HepG2 (cell line): ENCODE results near the gene OGG1. TPM values are rescaled to one million over a fixed set of nuclear protein-coding genes. Genes with fewer than 3 reads are reported as not detected.

Experiments used
- EP300 ChIP-seq, 3 experiments: sonication (generic) in 1 of 3; formaldehyde crosslinking in 1 of 3; IDR thresholded peaks; 2 replicates each; pipeline versions ENCODE4 v1.5.1 to v1.6.1; 2011 to 2020; ENCODE audit warnings: low read depth in 2 of 3, low read length in 2 of 3, borderline replicate concordance in 1 of 3, improper control_type of control experiment in 1 of 3, mild to moderate bottlenecking in 1 of 3, missing genetic modification reagents in 1 of 3, moderate library complexity in 1 of 3
- HOXA9 ChIP-seq: sonication (generic); formaldehyde crosslinking; IDR thresholded peaks from 2 replicates; pipeline ENCODE4 v1.8.1; 2022; ENCODE audit warnings: missing genetic modification reagents, mild to moderate bottlenecking, moderate library complexity, borderline replicate concordance
- MED1 ChIP-seq: sonication (generic); formaldehyde crosslinking; IDR thresholded peaks from 2 replicates; pipeline ENCODE4 v1.4.0; 2020; ENCODE audit warnings: missing genetic modification reagents
- NFYB ChIP-seq: sonication (generic); formaldehyde crosslinking; IDR thresholded peaks from 2 replicates; pipeline ENCODE4 v1.4.0; 2020; ENCODE audit warnings: missing genetic modification reagents
- PCBP2 ChIP-seq: fragments of 200-400 bp; formaldehyde crosslinking; optimal IDR thresholded peaks from 2 replicates; pipeline ENCODE3; 2018; ENCODE audit warnings: low read length, low read depth; ENCODE audit not compliant: poor library complexity, severe bottlenecking
- SNRNP70 ChIP-seq: fragments of 200-400 bp; formaldehyde crosslinking; IDR thresholded peaks from 2 replicates; pipeline ENCODE4 v1.6.1; 2017; ENCODE audit warnings: mild to moderate bottlenecking, low read depth, low read length, moderate library complexity
- SRF ChIP-seq: IDR thresholded peaks from 2 replicates; pipeline ENCODE4 v1.6.1; 2011; ENCODE audit warnings: mild to moderate bottlenecking, low read depth, low read length, moderate library complexity
- SRSF4 ChIP-seq: fragments of 200-400 bp; formaldehyde crosslinking; IDR thresholded peaks from one replicate; pipeline ENCODE4 v1.6.1; 2018; ENCODE audit warnings: mild to moderate bottlenecking, low read depth, low read length, moderate library complexity; ENCODE audit not compliant: poor library complexity, severe bottlenecking
- SRY ChIP-seq: sonication (generic); formaldehyde crosslinking; IDR thresholded peaks from 2 replicates; pipeline ENCODE4 v1.8.0; 2022; ENCODE audit warnings: mild to moderate bottlenecking, missing genetic modification reagents
- TOE1 ChIP-seq: sonication (generic); formaldehyde crosslinking; IDR thresholded peaks from 2 replicates; pipeline ENCODE4 v1.4.0; 2020; ENCODE audit warnings: mild to moderate bottlenecking, missing genetic modification reagents
- ZFP82 ChIP-seq: sonication (generic); formaldehyde crosslinking; IDR thresholded peaks from 2 replicates; pipeline ENCODE4 v1.5.1; 2020; ENCODE audit warnings: mild to moderate bottlenecking, missing genetic modification reagents, borderline replicate concordance
- ZNF205 ChIP-seq: IDR thresholded peaks from 2 replicates; pipeline ENCODE4 v1.6.1; 2018; ENCODE audit warnings: missing biosample characterization, missing genetic modification reagents
- ZNF430 ChIP-seq: sonication (generic); formaldehyde crosslinking; IDR thresholded peaks from 2 replicates; pipeline ENCODE4 v1.9.0; 2021; ENCODE audit warnings: mild to moderate bottlenecking, missing genetic modification reagents
- ZNF558 ChIP-seq: sonication (generic); formaldehyde crosslinking; IDR thresholded peaks from 2 replicates; pipeline ENCODE4 v1.9.0; 2022; ENCODE audit warnings: mild to moderate bottlenecking, missing genetic modification reagents, borderline replicate concordance
- ZNF629 ChIP-seq: sonication (generic); formaldehyde crosslinking; conservative IDR thresholded peaks from 2 replicates; pipeline ENCODE4 v1.5.0; 2020; ENCODE audit warnings: missing genetic modification reagents
- ZNF776 ChIP-seq: sonication (generic); formaldehyde crosslinking; IDR thresholded peaks from 2 replicates; pipeline ENCODE4 v1.4.0; 2020; ENCODE audit warnings: mild to moderate bottlenecking, missing genetic modification reagents
- ZNF781 ChIP-seq: sonication (generic); formaldehyde crosslinking; IDR thresholded peaks from 2 replicates; pipeline ENCODE4 v1.5.1; 2020; ENCODE audit warnings: borderline replicate concordance, mild to moderate bottlenecking, missing genetic modification reagents; ENCODE audit errors: not compliant biosample characterization
- polyA plus RNA-seq, 8 experiments: library from polyadenylated mRNA; depleted of rRNA in 3 of 8; stranded (reverse) in 7 of 8; unstranded in 1 of 8; fragments of >200 nt; fragmentation: Illumina TruSeq in 4 of 8; extraction: Trizol in 4 of 8; gene quantifications; 2 replicates each; pipeline versions ENCODE4 v1.2.1 to v1.2.3, GENCODE V29; 2011 to 2016; ENCODE audit warnings: low read depth in 4 of 8, missing spikeins in 1 of 8, mixed read lengths in 1 of 8; ENCODE audit not compliant: insufficient read depth in 1 of 8
- total RNA-seq, 5 experiments: library from RNA; depleted of rRNA; stranded (reverse); fragments of >200 nt; fragmentation: Illumina TruSeq; extraction: Trizol; gene quantifications; 2 replicates each; pipeline ENCODE4 v1.2.3, GENCODE V29; 2016; ENCODE audit warnings: low read depth in 1 of 5
- TF ChIP-seq, protein P1 (sequence below): sonication (generic); formaldehyde crosslinking; IDR thresholded peaks from 2 replicates; pipeline ENCODE4 v1.8.1; 2022; ENCODE audit warnings: low read depth, mild to moderate bottlenecking, missing genetic modification reagents
- TF ChIP-seq, protein P2 (sequence below): sonication (generic); formaldehyde crosslinking; IDR thresholded peaks from 2 replicates; pipeline ENCODE4 v1.8.1; 2023; ENCODE audit warnings: mild to moderate bottlenecking, missing genetic modification reagents
- TF ChIP-seq, protein P3 (sequence below): fragments of 450-650 bp; IDR thresholded peaks from 2 replicates; pipeline ENCODE4 v1.6.1; 2016
- TF ChIP-seq, protein P4 (sequence below): sonication (generic); formaldehyde crosslinking; IDR thresholded peaks from 2 replicates; pipeline ENCODE4 v1.4.0; 2020; ENCODE audit warnings: mild to moderate bottlenecking, missing genetic modification reagents

OGG1 gene
- total and polyA plus RNA-seq, 2 of the 13 experiments (the other 11 are each of a cell fraction or from before 2014, with no cell fraction given), result 28.7 to 33.2 TPM

DNA sequence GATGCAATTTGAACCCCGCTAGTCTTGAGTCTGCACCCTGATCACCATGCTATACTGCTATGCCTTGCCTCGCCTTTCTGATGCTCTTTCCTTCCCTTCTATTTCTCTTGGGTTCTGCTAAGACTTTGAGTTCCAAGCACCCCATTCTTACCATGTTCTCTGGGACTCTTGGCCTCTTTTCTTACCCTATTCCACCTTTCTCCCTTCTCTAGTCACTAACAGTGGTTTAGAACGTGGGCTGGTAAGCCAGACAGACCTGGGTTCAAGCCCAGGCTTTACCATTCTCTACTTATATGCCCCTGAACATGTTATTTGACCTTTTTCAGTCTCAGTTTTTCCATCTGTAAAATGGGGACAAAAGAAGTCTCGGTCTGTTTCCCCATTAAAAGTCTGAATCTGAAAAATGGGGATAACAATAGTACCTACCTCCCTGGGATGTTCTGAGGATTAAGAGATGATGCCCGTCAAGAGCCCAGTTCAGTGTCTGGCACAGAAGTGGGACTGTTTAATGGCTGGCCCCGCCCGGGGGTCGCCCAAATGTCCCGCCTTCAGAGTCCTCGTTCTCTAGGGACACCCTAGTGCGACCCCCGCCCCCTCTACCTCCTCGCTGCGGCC, 42.1 kb downstream of the OGG1 start (continued):
- peak; percentile 92 for TF ChIP-seq ZNF629 (CRISPR knock-in tag)
- no peak for TF ChIP-seq ZNF776 (CRISPR knock-in tag)
- TF ChIP-seq, protein P1, sequence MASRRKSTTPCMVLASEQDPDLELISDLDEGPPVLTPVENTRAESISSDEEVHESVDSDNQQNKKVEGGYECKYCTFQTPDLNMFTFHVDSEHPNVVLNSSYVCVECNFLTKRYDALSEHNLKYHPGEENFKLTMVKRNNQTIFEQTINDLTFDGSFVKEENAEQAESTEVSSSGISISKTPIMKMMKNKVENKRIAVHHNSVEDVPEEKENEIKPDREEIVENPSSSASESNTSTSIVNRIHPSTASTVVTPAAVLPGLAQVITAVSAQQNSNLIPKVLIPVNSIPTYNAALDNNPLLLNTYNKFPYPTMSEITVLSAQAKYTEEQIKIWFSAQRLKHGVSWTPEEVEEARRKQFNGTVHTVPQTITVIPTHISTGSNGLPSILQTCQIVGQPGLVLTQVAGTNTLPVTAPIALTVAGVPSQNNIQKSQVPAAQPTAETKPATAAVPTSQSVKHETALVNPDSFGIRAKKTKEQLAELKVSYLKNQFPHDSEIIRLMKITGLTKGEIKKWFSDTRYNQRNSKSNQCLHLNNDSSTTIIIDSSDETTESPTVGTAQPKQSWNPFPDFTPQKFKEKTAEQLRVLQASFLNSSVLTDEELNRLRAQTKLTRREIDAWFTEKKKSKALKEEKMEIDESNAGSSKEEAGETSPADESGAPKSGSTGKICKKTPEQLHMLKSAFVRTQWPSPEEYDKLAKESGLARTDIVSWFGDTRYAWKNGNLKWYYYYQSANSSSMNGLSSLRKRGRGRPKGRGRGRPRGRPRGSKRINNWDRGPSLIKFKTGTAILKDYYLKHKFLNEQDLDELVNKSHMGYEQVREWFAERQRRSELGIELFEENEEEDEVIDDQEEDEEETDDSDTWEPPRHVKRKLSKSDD (CRISPR knock-in tag), result no peak
- TF ChIP-seq NFYB (CRISPR knock-in tag), result no peak
- TF ChIP-seq, protein P2, sequence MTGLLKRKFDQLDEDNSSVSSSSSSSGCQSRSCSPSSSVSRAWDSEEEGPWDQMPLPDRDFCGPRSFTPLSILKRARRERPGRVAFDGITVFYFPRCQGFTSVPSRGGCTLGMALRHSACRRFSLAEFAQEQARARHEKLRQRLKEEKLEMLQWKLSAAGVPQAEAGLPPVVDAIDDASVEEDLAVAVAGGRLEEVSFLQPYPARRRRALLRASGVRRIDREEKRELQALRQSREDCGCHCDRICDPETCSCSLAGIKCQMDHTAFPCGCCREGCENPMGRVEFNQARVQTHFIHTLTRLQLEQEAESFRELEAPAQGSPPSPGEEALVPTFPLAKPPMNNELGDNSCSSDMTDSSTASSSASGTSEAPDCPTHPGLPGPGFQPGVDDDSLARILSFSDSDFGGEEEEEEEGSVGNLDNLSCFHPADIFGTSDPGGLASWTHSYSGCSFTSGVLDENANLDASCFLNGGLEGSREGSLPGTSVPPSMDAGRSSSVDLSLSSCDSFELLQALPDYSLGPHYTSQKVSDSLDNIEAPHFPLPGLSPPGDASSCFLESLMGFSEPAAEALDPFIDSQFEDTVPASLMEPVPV, result no peak
- TF ChIP-seq ZNF430 (CRISPR knock-in tag), result peak; percentile 55; the same call in 1 of the 2 replicates
- no peak for TF ChIP-seq HOXA9 (CRISPR knock-in tag)
- TF ChIP-seq, protein P3, sequence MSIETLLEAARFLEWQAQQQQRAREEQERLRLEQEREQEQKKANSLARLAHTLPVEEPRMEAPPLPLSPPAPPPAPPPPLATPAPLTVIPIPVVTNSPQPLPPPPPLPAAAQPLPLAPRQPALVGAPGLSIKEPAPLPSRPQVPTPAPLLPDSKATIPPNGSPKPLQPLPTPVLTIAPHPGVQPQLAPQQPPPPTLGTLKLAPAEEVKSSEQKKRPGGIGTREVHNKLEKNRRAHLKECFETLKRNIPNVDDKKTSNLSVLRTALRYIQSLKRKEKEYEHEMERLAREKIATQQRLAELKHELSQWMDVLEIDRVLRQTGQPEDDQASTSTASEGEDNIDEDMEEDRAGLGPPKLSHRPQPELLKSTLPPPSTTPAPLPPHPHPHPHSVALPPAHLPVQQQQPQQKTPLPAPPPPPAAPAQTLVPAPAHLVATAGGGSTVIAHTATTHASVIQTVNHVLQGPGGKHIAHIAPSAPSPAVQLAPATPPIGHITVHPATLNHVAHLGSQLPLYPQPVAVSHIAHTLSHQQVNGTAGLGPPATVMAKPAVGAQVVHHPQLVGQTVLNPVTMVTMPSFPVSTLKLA, result no peak
- TF ChIP-seq PCBP2, result no peak
- TF ChIP-seq TOE1, result no peak
- TF ChIP-seq EP300 (IDR thresholded peaks at IDR 0.05; ENCODE audit: low read depth in 2 of 2, low read length in 2 of 2), result no peak
- TF ChIP-seq EP300 (CRISPR knock-in tag; IDR thresholded peaks at IDR 0.05; ENCODE audit: borderline replicate concordance), result no peak
- no peak for TF ChIP-seq SRY (CRISPR knock-in tag)
- TF ChIP-seq ZNF558, result peak; percentile 60; the same call in 1 of the 2 replicates
- TF ChIP-seq, protein P4, sequence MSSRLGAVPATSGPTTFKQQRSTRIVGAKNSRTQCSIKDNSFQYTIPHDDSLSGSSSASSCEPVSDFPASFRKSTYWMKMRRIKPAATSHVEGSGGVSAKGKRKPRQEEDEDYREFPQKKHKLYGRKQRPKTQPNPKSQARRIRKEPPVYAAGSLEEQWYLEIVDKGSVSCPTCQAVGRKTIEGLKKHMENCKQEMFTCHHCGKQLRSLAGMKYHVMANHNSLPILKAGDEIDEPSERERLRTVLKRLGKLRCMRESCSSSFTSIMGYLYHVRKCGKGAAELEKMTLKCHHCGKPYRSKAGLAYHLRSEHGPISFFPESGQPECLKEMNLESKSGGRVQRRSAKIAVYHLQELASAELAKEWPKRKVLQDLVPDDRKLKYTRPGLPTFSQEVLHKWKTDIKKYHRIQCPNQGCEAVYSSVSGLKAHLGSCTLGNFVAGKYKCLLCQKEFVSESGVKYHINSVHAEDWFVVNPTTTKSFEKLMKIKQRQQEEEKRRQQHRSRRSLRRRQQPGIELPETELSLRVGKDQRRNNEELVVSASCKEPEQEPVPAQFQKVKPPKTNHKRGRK, result no peak
- TF ChIP-seq MED1 (CRISPR knock-in tag), result no peak
- no peak for TF ChIP-seq SRSF4
- no peak for TF ChIP-seq ZNF781 (CRISPR knock-in tag)
- no peak for TF ChIP-seq SRF
- TF ChIP-seq ZFP82, result no peak
- TF ChIP-seq ZNF205 (CRISPR knock-in tag), result no peak
- no peak for TF ChIP-seq SNRNP70
